Amniotic stem cell (primary cell): ENCODE results near the gene BORCS5.

Experiments used
- DNase-seq: peaks from one replicate; lab custom pipeline; 2025; lab: John Stamatoyannopoulos, UW

BORCS5 gene

DNA sequence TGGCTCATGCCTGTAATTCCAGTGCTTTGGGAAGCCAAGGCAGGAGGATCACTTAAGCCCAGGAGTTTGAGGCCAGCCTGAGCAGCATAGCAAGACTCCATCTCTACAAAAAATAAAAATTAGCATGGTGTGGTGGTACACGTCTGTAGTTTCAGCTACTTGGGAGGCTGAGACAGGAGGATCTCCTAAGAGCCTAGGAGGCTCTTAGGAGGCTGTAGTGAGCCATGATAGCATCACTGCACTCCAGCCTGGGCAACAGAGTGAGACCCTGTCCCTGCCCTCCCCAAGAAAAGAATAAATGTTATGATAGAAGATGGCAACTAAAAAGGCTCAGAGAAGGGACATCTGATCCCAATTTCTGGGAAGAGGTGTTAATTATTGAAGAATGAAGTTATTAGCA lies 3.6 kb upstream of the BORCS5 start:
- DNase-seq: no peak

DNA sequence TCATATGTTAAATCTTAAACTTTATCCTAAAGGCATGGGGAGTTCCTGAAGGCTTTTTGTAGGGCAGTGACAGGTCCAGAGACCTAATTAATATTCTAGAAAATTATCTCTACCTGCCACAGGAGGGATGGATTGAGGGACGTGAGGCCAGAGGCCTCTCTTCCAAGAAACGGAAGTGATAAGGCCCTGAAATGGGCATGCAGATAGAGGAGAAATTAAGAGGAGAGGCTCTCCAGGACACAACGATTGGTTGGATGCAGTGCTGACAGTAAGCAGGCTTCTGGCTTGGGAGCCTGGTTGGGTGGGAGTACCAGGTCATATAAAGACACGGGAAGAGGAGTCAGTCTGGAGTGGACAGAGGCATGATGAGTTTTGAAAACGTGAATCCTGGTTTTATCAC lies 3.1 kb upstream of the BORCS5 start:
- DNase-seq: no peak

DNA sequence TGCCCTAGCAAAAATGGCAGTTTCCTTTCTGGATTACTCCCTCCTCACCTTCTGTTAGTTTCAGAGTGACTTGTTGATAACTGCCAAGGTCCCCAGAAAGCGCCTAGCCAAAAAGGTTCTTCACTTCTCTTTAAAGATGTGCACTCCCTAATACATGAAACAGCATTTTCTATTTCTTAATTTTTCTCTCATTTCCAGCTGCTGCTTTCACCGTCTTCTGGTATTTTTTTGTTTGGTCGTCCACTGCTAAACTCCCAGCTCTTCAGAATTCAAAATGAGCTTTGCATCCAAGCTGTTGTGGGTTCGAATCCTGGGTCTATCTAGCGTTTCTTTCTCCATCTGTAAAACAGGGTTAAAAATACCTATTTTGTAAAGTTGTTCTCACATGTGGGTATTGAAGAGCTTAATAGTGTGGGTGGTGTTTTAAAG lies 397 bp upstream of the BORCS5 start:
- DNase-seq: no peak

DNA sequence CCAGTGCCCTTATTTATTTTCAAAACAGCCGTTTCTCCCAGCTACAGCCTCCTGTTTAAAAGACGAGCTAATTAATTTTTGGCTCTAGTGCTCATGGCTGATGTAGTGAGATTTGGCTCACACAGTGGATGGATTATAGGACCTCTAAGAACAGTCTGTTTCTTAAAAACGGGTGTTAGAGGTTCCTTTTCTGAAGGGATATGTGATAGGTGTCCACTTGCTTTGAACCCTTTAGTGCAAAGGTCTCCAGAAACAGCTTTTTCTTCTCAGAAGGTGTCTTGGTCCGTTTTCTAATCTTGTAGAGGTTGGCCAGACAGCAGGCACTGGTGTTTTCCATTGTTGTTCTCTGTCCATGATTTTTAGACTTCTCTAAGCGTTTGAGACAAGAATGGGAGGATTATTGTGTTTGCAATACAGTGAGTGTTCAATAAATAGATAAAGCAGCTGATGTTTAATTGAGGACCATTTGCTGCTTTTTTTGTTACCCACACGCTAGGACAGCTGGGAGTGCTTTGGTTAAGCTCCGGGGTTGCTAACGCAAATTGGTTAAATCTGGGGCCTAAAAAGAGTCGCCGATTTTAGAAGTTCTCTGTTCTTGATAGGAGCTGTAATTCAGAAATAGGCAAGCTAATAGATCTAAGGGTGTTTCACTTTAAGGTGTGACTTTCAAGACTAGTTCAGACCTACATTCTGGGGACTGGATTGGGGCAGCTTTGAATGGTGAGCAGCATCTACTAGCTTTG lies 1.0 kb downstream of the BORCS5 start:
- no peak for DNase-seq

GRCh38 chr12:12358528-12358927 lies 1.6 kb downstream of the BORCS5 start:
- no peak for DNase-seq

GRCh38 chr12:12364787-12365445 lies 8.0 kb downstream of the BORCS5 start:
- no peak for DNase-seq

DNA sequence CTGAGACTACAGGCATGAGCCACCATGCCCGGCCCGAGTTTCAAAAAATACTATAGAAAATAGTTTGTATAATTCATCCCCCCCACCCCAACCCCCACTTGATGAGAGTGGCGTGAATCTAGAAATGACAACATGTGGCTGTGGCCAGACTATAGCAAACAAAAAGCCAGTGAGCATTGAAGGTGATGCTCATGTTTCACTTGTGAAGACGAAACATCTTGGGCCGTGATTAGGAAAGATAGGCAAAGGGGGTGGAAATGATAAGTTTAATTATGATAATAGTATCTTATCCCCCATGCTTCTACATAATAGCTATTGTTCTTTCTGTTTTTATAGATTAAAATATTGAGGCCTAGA lies 8.5 kb downstream of the BORCS5 start:
- no peak for DNase-seq

DNA sequence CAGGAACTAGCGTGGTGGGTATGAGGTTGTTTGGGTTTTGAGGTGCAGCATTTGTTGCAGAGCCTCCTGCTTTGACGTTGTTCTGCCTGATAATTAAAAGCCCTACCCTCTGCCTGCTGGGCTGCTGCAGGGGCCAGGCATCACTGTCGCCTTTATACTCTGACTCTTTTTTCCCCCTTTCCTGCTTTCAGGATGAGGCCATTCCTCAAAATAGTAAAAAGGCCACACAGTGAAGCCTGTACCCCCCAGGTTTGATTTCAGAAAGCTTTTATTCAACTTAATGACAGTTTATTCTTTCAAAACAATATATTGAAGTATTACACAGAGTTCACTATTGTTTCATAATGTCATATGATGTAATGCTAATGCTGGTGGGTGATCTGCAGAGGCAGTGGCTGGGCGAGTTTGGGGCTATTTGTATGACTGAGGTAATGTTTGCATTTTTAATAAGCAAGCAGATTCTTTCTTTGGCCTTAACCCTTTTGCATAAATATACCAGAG lies 9.1 kb downstream of the BORCS5 start:
- DNase-seq: no peak

DNA sequence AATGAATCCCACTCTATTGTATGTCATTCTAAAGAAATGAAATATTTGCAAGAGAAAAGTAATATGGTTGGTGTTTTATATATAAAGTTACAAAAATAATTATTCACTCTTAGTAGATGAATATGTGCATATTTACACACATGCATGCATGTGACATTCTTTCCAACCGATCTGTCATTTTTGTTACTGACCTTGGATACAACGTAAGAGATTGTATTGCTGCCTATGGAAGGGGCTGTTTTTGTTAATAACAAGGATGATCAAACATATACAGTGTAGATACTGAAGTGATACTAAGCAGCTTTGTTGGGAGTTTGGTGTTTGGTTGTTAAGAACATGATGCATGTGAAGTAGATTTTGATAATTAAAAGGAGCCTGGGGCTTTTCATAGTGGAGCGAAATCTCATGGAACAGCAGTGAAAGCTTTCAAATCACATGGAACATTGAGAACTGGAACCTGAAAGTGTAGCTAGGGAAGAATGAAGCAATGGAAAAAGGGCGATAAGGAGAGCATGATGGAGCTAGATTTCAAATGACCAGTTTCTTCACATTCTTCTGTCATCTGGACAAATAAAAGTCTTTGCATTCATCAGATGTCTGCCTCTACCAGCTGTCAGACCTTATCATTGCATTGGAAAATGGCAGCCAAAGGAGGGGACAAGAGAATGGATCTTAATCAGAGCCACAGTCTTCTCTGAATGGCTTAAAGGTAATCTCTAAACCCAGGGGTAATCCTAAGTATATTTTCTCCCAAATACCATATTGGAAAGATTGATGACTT lies 10.0 kb downstream of the BORCS5 start:
- no peak for DNase-seq

- DNase-seq: no peak
These were observed 10.7 kb downstream of the BORCS5 start for GRCh38 chr12:12367482-12367998.

- DNase-seq: no peak
These were observed 16.3 kb downstream of the BORCS5 start for GRCh38 chr12:12372946-12373722.

DNA sequence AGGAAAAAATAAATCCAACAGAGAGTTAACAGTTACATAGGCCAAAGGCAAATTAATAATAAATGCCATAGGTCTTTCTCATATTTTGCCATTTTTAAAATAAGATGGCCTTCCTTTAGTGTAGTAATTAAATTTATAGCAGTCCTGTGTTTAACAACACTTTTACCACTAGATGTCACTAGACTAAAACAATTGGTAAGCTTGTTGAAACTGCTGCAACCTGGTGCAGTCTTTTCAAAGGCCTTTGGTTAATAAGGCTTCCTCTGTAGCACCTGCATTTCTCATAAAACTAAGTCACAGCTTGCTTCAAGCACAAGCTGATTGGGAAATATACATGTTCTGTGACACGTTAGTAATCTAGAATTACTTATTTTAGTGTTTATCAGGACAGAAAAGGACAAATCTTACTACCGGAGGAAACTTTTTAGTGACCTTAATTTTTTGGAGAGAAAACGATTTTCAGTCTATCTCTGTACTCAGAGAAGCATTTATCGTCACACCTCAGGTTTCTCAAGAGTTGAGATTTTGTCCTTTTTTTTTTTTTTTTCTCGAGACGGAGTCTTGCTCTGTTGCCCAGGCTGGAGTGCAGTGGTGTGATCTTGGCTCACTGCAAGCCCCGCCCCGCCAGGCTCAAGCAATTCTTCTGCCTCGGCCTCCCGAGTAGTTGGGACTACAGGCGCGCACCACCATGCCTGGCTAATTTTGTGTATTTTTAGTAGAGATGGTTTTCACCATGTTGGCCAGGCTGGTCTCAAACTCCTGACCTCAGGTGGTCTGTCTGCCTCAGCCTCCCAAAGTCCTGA lies 20.0 kb downstream of the BORCS5 start:
- DNase-seq: peak; percentile 52

- no peak for DNase-seq
These were observed 21.7 kb downstream of the BORCS5 start for GRCh38 chr12:12378616-12379015.

- no peak for DNase-seq
These were observed 23.2 kb downstream of the BORCS5 start for GRCh38 chr12:12379831-12380730.

GRCh38 chr12:12380949-12381593 lies 24.2 kb downstream of the BORCS5 start:
- no peak for DNase-seq

GRCh38 chr12:12381982-12382381 lies 25.1 kb downstream of the BORCS5 start:
- DNase-seq: no peak

DNA sequence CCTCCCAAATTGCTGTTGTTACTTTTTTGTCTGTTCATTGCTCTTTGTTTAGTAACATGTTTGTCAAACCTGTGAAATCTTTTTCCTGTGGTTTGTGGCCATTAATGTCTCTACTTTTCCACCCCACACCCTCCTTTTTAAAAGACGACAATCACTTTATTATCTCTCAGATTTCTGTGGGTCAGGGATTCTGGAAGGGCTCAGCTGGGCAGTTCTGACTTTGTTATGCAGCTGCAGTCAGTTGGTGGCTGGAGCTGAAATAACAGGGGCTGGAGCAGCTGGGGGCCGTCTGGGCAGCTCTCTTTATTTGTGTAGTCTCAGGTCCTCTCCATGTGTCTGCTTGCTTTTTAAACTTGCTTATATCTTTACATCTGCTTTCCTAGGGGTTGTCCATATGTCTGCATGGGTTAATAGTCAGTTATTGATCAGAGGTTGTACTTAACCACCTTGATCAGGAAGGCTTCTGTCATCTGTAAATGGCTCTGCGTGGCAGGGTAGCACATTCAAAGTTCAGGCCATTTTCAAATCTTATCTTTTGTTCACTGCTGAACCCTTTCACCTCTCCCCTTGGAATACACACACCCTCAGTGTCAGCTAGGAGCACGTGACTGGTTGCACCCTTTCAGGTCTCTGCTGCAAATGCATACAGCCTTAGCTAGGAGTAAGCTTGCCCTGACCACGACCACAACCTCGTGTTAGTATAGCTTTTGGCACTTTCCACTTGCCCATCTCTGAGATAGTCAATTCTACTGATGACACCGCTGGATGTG lies 27.9 kb downstream of the BORCS5 start:
- no peak for DNase-seq

DNA sequence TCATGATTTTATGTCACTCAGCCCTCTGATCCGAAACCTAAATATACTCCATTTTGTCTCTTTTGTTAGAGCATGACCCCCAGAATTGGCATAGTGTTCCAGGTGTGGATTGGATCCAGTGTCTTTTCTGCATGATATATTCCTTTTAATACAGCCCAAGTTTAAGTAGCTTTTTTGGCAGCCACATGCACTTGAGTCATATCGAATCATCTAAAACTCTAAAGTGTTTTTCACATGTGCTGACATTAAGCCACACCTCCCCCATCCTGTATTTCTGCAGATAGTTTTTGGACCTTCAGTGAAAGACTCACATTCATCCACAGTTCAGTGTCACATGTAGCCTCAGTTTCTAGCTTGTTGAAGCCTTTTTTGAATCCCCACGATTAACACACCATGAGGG lies 30.6 kb downstream of the BORCS5 start:
- no peak for DNase-seq

DNA sequence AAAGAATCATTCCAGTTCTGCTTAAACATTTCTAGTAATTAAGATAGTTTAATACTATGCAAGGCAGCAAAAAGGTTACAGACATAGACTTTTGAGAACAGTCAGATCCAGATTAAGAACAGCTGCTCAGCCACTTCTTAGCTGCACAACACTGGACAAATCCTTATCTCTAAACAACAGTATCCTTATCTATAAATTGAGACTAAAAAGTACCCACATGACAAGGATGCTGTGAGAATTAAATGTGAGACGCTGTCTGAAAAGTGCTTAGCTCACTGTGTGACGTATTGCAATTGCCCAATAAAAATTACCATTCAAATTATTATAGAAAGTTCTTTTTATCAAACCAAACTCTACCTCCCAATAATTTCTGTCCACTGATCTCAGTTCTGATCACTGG lies 35.5 kb downstream of the BORCS5 start:
- DNase-seq: no peak
